GM12891 (cell line): ENCODE data around the gene LILRA5.

Source experiments
- DNase-seq: peaks from one replicate; pipeline ENCODE4 v3.0.0; 2011; ENCODE audit warnings: low spot score; ENCODE audit not compliant: insufficient read length
- FAIRE-seq: peaks from 2 replicates; lab custom pipeline; 2011; peaks lifted over from hg19 to GRCh38; lab: Jason Lieb, UNC
- PAX5 ChIP-seq: IDR thresholded peaks from 2 replicates; pipeline ENCODE4 v1.6.1; 2011; ENCODE audit warnings: low read length, moderate library complexity, mild to moderate bottlenecking; ENCODE audit not compliant: insufficient read depth, severe bottlenecking
- POLR2A ChIP-seq: IDR thresholded peaks from 2 replicates; pipeline ENCODE4 v1.6.1; 2011; ENCODE audit warnings: low read depth, low read length, control low read depth
- POLR2AphosphoS5 ChIP-seq: IDR thresholded peaks from 2 replicates; pipeline ENCODE4 v1.6.1; 2011; ENCODE audit warnings: low read depth, low read length, control low read depth
- POU2F2 ChIP-seq: IDR thresholded peaks from 2 replicates; pipeline ENCODE4 v1.6.1; 2011; ENCODE audit warnings: low read depth, mild to moderate bottlenecking, control low read depth, low read length, moderate library complexity
- SPI1 ChIP-seq: IDR thresholded peaks from 2 replicates; pipeline ENCODE4 v1.6.1; 2011; ENCODE audit warnings: low read depth, low read length, control low read depth
- TAF1 ChIP-seq: IDR thresholded peaks from 2 replicates; pipeline ENCODE4 v1.6.1; 2011; ENCODE audit warnings: low read depth, low read length, control low read depth

Gene LILRA5

GRCh38 chr19:54319049-54319448 is 6.1 kb upstream of the LILRA5 start:
- TF ChIP-seq POLR2A (no peak), SPI1 (peak; percentile 61), PAX5 (no peak), POU2F2 (no peak), TAF1 (no peak), POLR2AphosphoS5 (no peak)
- DNase-seq (no peak), FAIRE-seq (no peak)

- FAIRE-seq (no peak), DNase-seq (no peak)
- TF ChIP-seq SPI1: no peak
- TF ChIP-seq POLR2A: no peak
- no peak for TF ChIP-seq POU2F2
- TF ChIP-seq PAX5: no peak
- no peak for TF ChIP-seq TAF1
- no peak for TF ChIP-seq POLR2AphosphoS5
These were observed 4.9 kb upstream of the LILRA5 start for GRCh38 chr19:54317965-54318240.

- TF ChIP-seq TAF1: no peak
- TF ChIP-seq PAX5: no peak
- TF ChIP-seq POU2F2: no peak
- no peak for TF ChIP-seq POLR2A
- TF ChIP-seq POLR2AphosphoS5: no peak
- no peak for TF ChIP-seq SPI1
- FAIRE-seq (no peak), DNase-seq (no peak)
These were observed 4.4 kb upstream of the LILRA5 start for GRCh38 chr19:54317108-54317964.

- no peak for FAIRE-seq
- DNase-seq: no peak
These were observed 3.8 kb upstream of the LILRA5 start for GRCh38 chr19:54316746-54317107.

GRCh38 chr19:54315956-54316355 is 3.0 kb upstream of the LILRA5 start:
- FAIRE-seq (no peak), DNase-seq (no peak)
- TF ChIP-seq POU2F2 (no peak), TAF1 (no peak), POLR2A (no peak), SPI1 (no peak), POLR2AphosphoS5 (no peak), PAX5 (no peak)

More at GRCh38 chr19:54316746-54317107, 3.8 kb upstream of the LILRA5 start:
- TF ChIP-seq PAX5 (no peak), POLR2A (no peak), SPI1 (no peak), POU2F2 (no peak), POLR2AphosphoS5 (no peak), TAF1 (no peak)

- TF ChIP-seq SPI1 (no peak), POU2F2 (no peak), POLR2AphosphoS5 (no peak), POLR2A (no peak), PAX5 (no peak), TAF1 (no peak)
- DNase-seq (no peak), FAIRE-seq (no peak)
These were observed 955 bp downstream of the LILRA5 start for GRCh38 chr19:54312011-54312410.

GRCh38 chr19:54311486-54311885 is 1.5 kb downstream of the LILRA5 start:
- DNase-seq: no peak
- no peak for FAIRE-seq
- TF ChIP-seq TAF1 (no peak), POLR2AphosphoS5 (no peak), POLR2A (no peak)

- DNase-seq (no peak), FAIRE-seq (no peak)
- TF ChIP-seq POLR2A (no peak), TAF1 (no peak), SPI1 (no peak), POLR2AphosphoS5 (no peak), POU2F2 (no peak), PAX5 (no peak)
These were observed 2.4 kb downstream of the LILRA5 start for GRCh38 chr19:54310543-54310942.

- FAIRE-seq: no peak
- TF ChIP-seq POLR2A (no peak), PAX5 (no peak)
- DNase-seq: no peak
These were observed 3.2 kb downstream of the LILRA5 start for GRCh38 chr19:54309811-54310210.

GRCh38 chr19:54307389-54308020 is 5.5 kb downstream of the LILRA5 start:
- TF ChIP-seq SPI1: no peak
- TF ChIP-seq PAX5: no peak
- TF ChIP-seq POLR2AphosphoS5: no peak
- no peak for TF ChIP-seq TAF1
- TF ChIP-seq POLR2A: no peak
- no peak for FAIRE-seq
- DNase-seq: no peak
